HG02588 (cell line): ENCODE data around the gene PET100.

Experiments
- ATAC-seq: cut with Tn5 transposase; IDR thresholded peaks from one replicate; pipeline ENCODE4 v1.9.1; 2021; ENCODE audit warnings: mild to moderate bottlenecking, moderate library complexity; ENCODE audit not compliant: unreplicated experiment

The PET100 gene

GRCh38 chr19:7647156-7647555 is 17.6 kb downstream of the PET100 start:
- no peak for ATAC-seq

- no peak for ATAC-seq
Observed at GRCh38 chr19:7648265-7649014, 18.8 kb downstream of the PET100 start.

- ATAC-seq, result no peak
Observed at GRCh38 chr19:7650148-7650547, 20.6 kb downstream of the PET100 start.

GRCh38 chr19:7652061-7652641 is 22.6 kb downstream of the PET100 start:
- no peak for ATAC-seq

GRCh38 chr19:7654401-7654800 is 24.8 kb downstream of the PET100 start:
- no peak for ATAC-seq

GRCh38 chr19:7655581-7655980 is 26.0 kb downstream of the PET100 start:
- no peak for ATAC-seq

- no peak for ATAC-seq
Observed at GRCh38 chr19:7657131-7657751, 27.6 kb downstream of the PET100 start.

GRCh38 chr19:7658219-7658686 is 28.7 kb downstream of the PET100 start:
- no peak for ATAC-seq

GRCh38 chr19:7661744-7662538 is 32.3 kb downstream of the PET100 start:
- ATAC-seq, result no peak

GRCh38 chr19:7662657-7663056 is 33.1 kb downstream of the PET100 start:
- ATAC-seq, result no peak

GRCh38 chr19:7663706-7664105 is 34.1 kb downstream of the PET100 start:
- ATAC-seq, result no peak

- no peak for ATAC-seq
Observed at GRCh38 chr19:7665076-7665475, 35.5 kb downstream of the PET100 start.

GRCh38 chr19:7668842-7669241 is 39.2 kb downstream of the PET100 start, which contains the start of gene RETN:
Gene RETN (plus strand): TSS chr19:7669049. CDS start chr19:7669327, 278 bp downstream.
- no peak for ATAC-seq

GRCh38 chr19:7669641-7670040 is 40.0 kb downstream of the PET100 start:
- no peak for ATAC-seq

GRCh38 chr19:7670150-7670783 is 40.7 kb downstream of the PET100 start:
- ATAC-seq, result no peak

GRCh38 chr19:7670790-7671189 is 41.2 kb downstream of the PET100 start:
- no peak for ATAC-seq

GRCh38 chr19:7672522-7672921 is 42.9 kb downstream of the PET100 start:
- no peak for ATAC-seq

GRCh38 chr19:7674010-7675005 is 44.7 kb downstream of the PET100 start:
- no peak for ATAC-seq

GRCh38 chr19:7676376-7676775 is 46.8 kb downstream of the PET100 start:
- ATAC-seq, result no peak

GRCh38 chr19:7676854-7677253 is 47.3 kb downstream of the PET100 start, which contains the start of gene MCEMP1:
Gene MCEMP1 (plus strand): TSS chr19:7677090. CDS start chr19:7677121, 31 bp downstream.
- ATAC-seq, result no peak
